OCI-LY7 (cell line): ENCODE measurements around the gene ZNF304.

Experiments used
- EZH2phosphoT487 ChIP-seq: fragments of 200-600 bp; sonication (generic); IDR thresholded peaks from 2 replicates; pipeline ENCODE4 v1.6.1; 2018; ENCODE audit warnings: low read depth, borderline replicate concordance, mild to moderate bottlenecking, mixed run types, antibody characterized with exemption, low read length, moderate library complexity, mixed read lengths
- TF ChIP-seq, protein P1 (sequence below): fragments of 200-600 bp; sonication (generic); conservative IDR thresholded peaks from 2 replicates; pipeline ENCODE4 v1.5.1; 2014; ENCODE audit warnings: mild to moderate bottlenecking, antibody characterized with exemption, low read length, moderate library complexity, mixed read lengths

- TF ChIP-seq, protein P1, sequence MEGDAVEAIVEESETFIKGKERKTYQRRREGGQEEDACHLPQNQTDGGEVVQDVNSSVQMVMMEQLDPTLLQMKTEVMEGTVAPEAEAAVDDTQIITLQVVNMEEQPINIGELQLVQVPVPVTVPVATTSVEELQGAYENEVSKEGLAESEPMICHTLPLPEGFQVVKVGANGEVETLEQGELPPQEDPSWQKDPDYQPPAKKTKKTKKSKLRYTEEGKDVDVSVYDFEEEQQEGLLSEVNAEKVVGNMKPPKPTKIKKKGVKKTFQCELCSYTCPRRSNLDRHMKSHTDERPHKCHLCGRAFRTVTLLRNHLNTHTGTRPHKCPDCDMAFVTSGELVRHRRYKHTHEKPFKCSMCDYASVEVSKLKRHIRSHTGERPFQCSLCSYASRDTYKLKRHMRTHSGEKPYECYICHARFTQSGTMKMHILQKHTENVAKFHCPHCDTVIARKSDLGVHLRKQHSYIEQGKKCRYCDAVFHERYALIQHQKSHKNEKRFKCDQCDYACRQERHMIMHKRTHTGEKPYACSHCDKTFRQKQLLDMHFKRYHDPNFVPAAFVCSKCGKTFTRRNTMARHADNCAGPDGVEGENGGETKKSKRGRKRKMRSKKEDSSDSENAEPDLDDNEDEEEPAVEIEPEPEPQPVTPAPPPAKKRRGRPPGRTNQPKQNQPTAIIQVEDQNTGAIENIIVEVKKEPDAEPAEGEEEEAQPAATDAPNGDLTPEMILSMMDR = no peak
- TF ChIP-seq EZH2phosphoT487 = no peak
Measured at GRCh38 chr19:57380923-57381322, 29.9 kb downstream of the ZNF304 start.
